T-cell (primary cell): ENCODE results near the gene C20orf141. TPM values are rescaled to one million over a fixed set of nuclear protein-coding genes. Genes with fewer than 3 reads are reported as not detected.

ENCODE experiments used
- ATAC-seq, 4 experiments: fragments of 200-7000 bp in 3 of 4; fragments of 150-1000 bp in 1 of 4; cut with Tn5 transposase; replicated peaks in 1 of 4; 1 replicate in 3 of 4; 2 replicates in 1 of 4; pipeline ENCODE4 v1.10.0; 2021; ENCODE audit warnings: moderate library complexity in 3 of 4, mild to moderate bottlenecking in 2 of 4, moderate number of reproducible peaks in 1 of 4
- CTCF ChIA-PET, 2 donors: fragments of 300-600 bp; sonication (Branson Sonifier 250); formaldehyde crosslinking; loops; one replicate each; lab custom pipeline; 2022; ENCODE audit warnings: antibody characterized with exemption in 2 of 2; lab: Charles Lee
- POLR2A ChIA-PET, 2 donors: fragments of 300-600 bp; sonication (Branson Sonifier 250); formaldehyde crosslinking; loops; one replicate each; lab custom pipeline; 2022; ENCODE audit warnings: antibody characterized with exemption in 2 of 2; lab: Charles Lee
- DNase-seq, 35 experiments: peaks; one replicate each; pipeline versions ENCODE4 v3.0.0 to v3.0.0-alpha.2; 2013 to 2023
- H3K27ac ChIP-seq: one replicate; pipeline ENCODE4 v1.5.1; 2013; ENCODE audit warnings: low read length
- H3K27me3 ChIP-seq, 2 experiments: replicated peaks in 1 of 2; 1 replicate in 1 of 2; 2 replicates in 1 of 2; pipeline versions ENCODE4 v1.6.1 to v1.7.0; 2013; ENCODE audit warnings: low read length in 1 of 2, mixed read lengths in 1 of 2; ENCODE audit not compliant: control insufficient read depth in 2 of 2, insufficient read depth in 2 of 2; ENCODE audit errors: extremely low read depth in 1 of 2
- H3K36me3 ChIP-seq, 2 donors: 1 replicate in 1 of 2; 2 replicates in 1 of 2; pipeline versions ENCODE4 v1.6.1 to v1.7.0; 2013; ENCODE audit warnings: low read length in 1 of 2; ENCODE audit not compliant: control insufficient read depth in 2 of 2, insufficient read depth in 1 of 2; ENCODE audit errors: extremely low read depth in 1 of 2
- H3K4me1 ChIP-seq, 2 experiments: 1 replicate in 1 of 2; 2 replicates in 1 of 2; pipeline versions ENCODE4 v1.6.1 to v1.7.0; 2013; ENCODE audit warnings: low read length in 2 of 2, mixed read lengths in 1 of 2; ENCODE audit not compliant: insufficient read depth in 2 of 2, control insufficient read depth in 1 of 2; ENCODE audit errors: extremely low read depth in 1 of 2
- H3K4me3 ChIP-seq, 2 donors: 1 replicate in 1 of 2; 2 replicates in 1 of 2; pipeline versions ENCODE4 v1.5.1 to v1.7.0; 2013; ENCODE audit warnings: mild to moderate bottlenecking in 2 of 2, low read length in 1 of 2, moderate library complexity in 1 of 2; ENCODE audit not compliant: control insufficient read depth in 1 of 2; ENCODE audit errors: extremely low read depth in 1 of 2
- H3K9me3 ChIP-seq: 2 replicates; pipeline ENCODE4 v1.7.0; 2013
- H3K27ac Mint-ChIP-seq, 2 donors: one replicate each; pipeline ENCODE4 v1.8.0; 2020 to 2021; ENCODE audit warnings: mild to moderate bottlenecking in 2 of 2, mixed read lengths in 2 of 2
- H3K27me3 Mint-ChIP-seq, 2 donors: one replicate each; pipeline ENCODE4 v1.8.0; 2021 to 2022; ENCODE audit warnings: mixed read lengths in 2 of 2
- H3K36me3 Mint-ChIP-seq: one replicate; pipeline ENCODE4 v1.8.0; 2021; ENCODE audit warnings: mixed read lengths
- H3K4me1 Mint-ChIP-seq, 3 donors: one replicate each; pipeline ENCODE4 v1.8.0; 2020 to 2022; ENCODE audit warnings: mixed read lengths in 3 of 3, mild to moderate bottlenecking in 1 of 3
- H3K4me3 Mint-ChIP-seq, 3 donors: one replicate each; pipeline ENCODE4 v1.8.0; 2020 to 2022; ENCODE audit warnings: mild to moderate bottlenecking in 3 of 3, mixed read lengths in 3 of 3, moderate library complexity in 3 of 3
- H3K9me3 Mint-ChIP-seq, 3 donors: one replicate each; pipeline ENCODE4 v1.8.0; 2020 to 2022; ENCODE audit warnings: mixed read lengths in 3 of 3
- WGBS: methylation state at CpG from one replicate; pipeline ENCODE4 v1.1.5; 2013; ENCODE audit warnings: missing lambda C conversion rate; ENCODE audit not compliant: insufficient coverage; 5-methylcytosine and 5-hydroxymethylcytosine counted together
- total RNA-seq, 35 experiments: library from RNA in 6 of 35; stranded (reverse) in 6 of 35; fragments of 120-200 nt in 1 of 35; gene quantifications; one replicate each; pipeline versions ENCODE4 v1.2.1 to v1.2.4 and lab custom pipeline; 2013 to 2026

Gene C20orf141
- total RNA-seq, 5 donors from 2014 or later (not counting 1 experiment from before 2014, with no cell fraction given) = not detected

- Histone ChIP-seq H3K9me3 (no peaks in the 10 kb centered on the region), H3K27ac (no peak overlapping the region), H3K4me1 (no peaks in the 10 kb centered on the region), H3K36me3 (no peaks in the 10 kb centered on the region), H3K4me3 (no peak overlapping the region), H3K27me3 (peaks cover 6 to 37% of the 10 kb centered on the region in 2 experiments)
- Mint-ChIP-seq H3K27ac (no peak overlapping the region), H3K4me3 (no peak overlapping the region), H3K27me3 (peaks cover 34 to 63% of the 10 kb centered on the region in 2 donors), H3K4me1 (no peaks in the 10 kb centered on the region), H3K36me3 (no peaks in the 10 kb centered on the region), H3K9me3 (peaks cover 4 to 10% (median 6%) of the 10 kb centered on the region in 3 donors)
- POLR2A ChIA-PET = no interaction called here
- 97% methylated on average over 6 of the region's 10 CpGs for WGBS
- DNase-seq (no peak), ATAC-seq (no peak)
- CTCF ChIA-PET = interaction anchor here in 1 of 2 donors (0.6 kb wide), 1 partner anchor 160 kb away, joined by 5 read pairs; no protein-coding TSS in a partner anchor
Measured at GRCh38 chr20:2809690-2810089, 5.1 kb upstream of the C20orf141 start.

GRCh38 chr20:2812189-2812588 lies 2.6 kb upstream of the C20orf141 start:
- Mint-ChIP-seq H3K27me3 (peaks cover 25 to 50% of the 10 kb centered on the region in 2 donors), H3K36me3 (no peaks in the 10 kb centered on the region), H3K4me3 (no peak overlapping the region), H3K4me1 (no peaks in the 10 kb centered on the region), H3K9me3 (peaks cover 4 to 10% (median 6%) of the 10 kb centered on the region in 3 donors), H3K27ac (no peak overlapping the region)
- Histone ChIP-seq H3K4me1 (peaks cover 0 to 7% of the 10 kb centered on the region in 2 experiments), H3K4me3 (no peak overlapping the region), H3K27ac (no peak overlapping the region), H3K36me3 (no peaks in the 10 kb centered on the region), H3K9me3 (no peaks in the 10 kb centered on the region), H3K27me3 (peaks cover 0 to 29% of the 10 kb centered on the region in 2 experiments)
- ChIA-PET CTCF (interaction anchor here in 1 of 2 donors (0.6 kb wide), 1 partner anchor 48 kb away, joined by 6 read pairs; no protein-coding TSS in a partner anchor), POLR2A (no interaction called here)
- WGBS = no CpG with 5 or more reads among the region's 3 CpGs
- ATAC-seq = no peak
- DNase-seq = no peak

GRCh38 chr20:2814076-2814475 lies 711 bp upstream of the C20orf141 start:
- Histone ChIP-seq H3K4me1 (peaks cover 0 to 7% of the 10 kb centered on the region in 2 experiments), H3K9me3 (no peaks in the 10 kb centered on the region), H3K27me3 (peaks cover 4 to 30% of the 10 kb centered on the region in 2 experiments), H3K4me3 (no peak overlapping the region), H3K36me3 (no peaks in the 10 kb centered on the region), H3K27ac (no peak overlapping the region)
- Mint-ChIP-seq H3K4me3 (no peak overlapping the region), H3K36me3 (no peaks in the 10 kb centered on the region), H3K27me3 (peaks cover 24 to 38% of the 10 kb centered on the region in 2 donors), H3K4me1 (no peaks in the 10 kb centered on the region), H3K27ac (no peak overlapping the region), H3K9me3 (peaks cover 4 to 10% (median 6%) of the 10 kb centered on the region in 3 donors)
- DNase-seq (no peak), ATAC-seq (no peak)
- ChIA-PET POLR2A (no interaction called here), CTCF (interaction anchor here in 1 of 2 donors (0.5 kb wide), 1 partner anchor 24 kb away, joined by 15 read pairs; no protein-coding TSS in a partner anchor)
- WGBS = no CpG with 5 or more reads among the region's 1 CpG

- H3K4me3 ChIP-seq = no peak overlapping the region
- DNase-seq (no peak), ATAC-seq (no peak)
- H3K4me3 Mint-ChIP-seq = no peak overlapping the region
- peaks cover 0 to 9% of the 10 kb centered on the region in 2 experiments for H3K4me1 ChIP-seq
- no peaks in the 10 kb centered on the region for H3K36me3 Mint-ChIP-seq
- ChIA-PET CTCF (no interaction called here), POLR2A (no interaction called here)
- 83% methylated on average over 8 of the region's 8 CpGs for WGBS
- peaks cover 4 to 34% of the 10 kb centered on the region in 2 experiments for H3K27me3 ChIP-seq
- H3K36me3 ChIP-seq = no peaks in the 10 kb centered on the region
- peaks cover 4 to 10% (median 6%) of the 10 kb centered on the region in 3 donors for H3K9me3 Mint-ChIP-seq
- H3K27ac Mint-ChIP-seq = peak overlapping the region in 1 of 2 donors; percentile 39
- peaks cover 28 to 43% of the 10 kb centered on the region in 2 donors for H3K27me3 Mint-ChIP-seq
- no peak overlapping the region for H3K27ac ChIP-seq
- H3K9me3 ChIP-seq = no peaks in the 10 kb centered on the region
- H3K4me1 Mint-ChIP-seq = peaks cover 4 to 7% (median 6%) of the 10 kb centered on the region in 3 donors
Measured at GRCh38 chr20:2815242-2815900, 584 bp downstream of the C20orf141 start.

GRCh38 chr20:2816030-2816582 lies 1.3 kb downstream of the C20orf141 start, which contains the start of gene TMEM239:
TSS of gene TMEM239 (plus strand) at chr20:2816364. CDS start at chr20:2816555, 191 bp downstream.
- Mint-ChIP-seq H3K9me3 (peaks cover 4 to 10% (median 6%) of the 10 kb centered on the region in 3 donors), H3K4me3 (no peak within 1 kb of the TSS), H3K27me3 (peaks cover 29 to 41% of the 10 kb centered on the region in 2 donors), H3K36me3 (no peaks in the 10 kb centered on the region), H3K27ac (peak within 1 kb of the TSS in 1 of 2 donors; percentile 39), H3K4me1 (peaks cover 7 to 8% (median 8%) of the 10 kb centered on the region in 3 donors)
- H3K27ac ChIP-seq = no peak within 1 kb of the TSS
- POLR2A ChIA-PET = no interaction called here
- no peak within 1 kb of the TSS for H3K4me3 ChIP-seq
- ATAC-seq = no peak
- 78% methylated on average over 6 of the region's 10 CpGs for WGBS
- no peaks in the 10 kb centered on the region for H3K9me3 ChIP-seq
- CTCF ChIA-PET = no interaction called here
- DNase-seq = no peak
- H3K4me1 ChIP-seq = peaks cover 0 to 17% of the 10 kb centered on the region in 2 experiments
- H3K36me3 ChIP-seq = no peaks in the 10 kb centered on the region
- H3K27me3 ChIP-seq = peaks cover 4 to 41% of the 10 kb centered on the region in 2 experiments

- H3K4me1 Mint-ChIP-seq = peaks cover 11 to 12% (median 12%) of the 10 kb centered on the region in 3 donors
- Histone ChIP-seq H3K27ac (no peak overlapping the region), H3K27me3 (peaks cover 5 to 43% of the 10 kb centered on the region in 2 experiments), H3K4me1 (peaks cover 4 to 23% of the 10 kb centered on the region in 2 experiments), H3K36me3 (no peaks in the 10 kb centered on the region), H3K4me3 (no peak overlapping the region), H3K9me3 (no peaks in the 10 kb centered on the region)
- POLR2A ChIA-PET = no interaction called here
- no peak overlapping the region for H3K4me3 Mint-ChIP-seq
- CTCF ChIA-PET = no interaction called here
- peaks cover 4 to 9% (median 6%) of the 10 kb centered on the region in 3 donors for H3K9me3 Mint-ChIP-seq
- DNase-seq (peak in 4 of 35 experiments; percentile 12 to 42 (median 18)), ATAC-seq (peak in 1 of 4 experiments; percentile 24)
- WGBS = 80% methylated on average over 18 of the region's 20 CpGs
- no peak overlapping the region for H3K27ac Mint-ChIP-seq
- peaks cover 31 to 40% of the 10 kb centered on the region in 2 donors for H3K27me3 Mint-ChIP-seq
- no peaks in the 10 kb centered on the region for H3K36me3 Mint-ChIP-seq
Measured at GRCh38 chr20:2816583-2817340, 2.0 kb downstream of the C20orf141 start.
